Measurements from ENCODE around the gene KIF6.

KIF6 gene

GRCh38 chr6:39714802-39715201 is 10.4 kb downstream of the KIF6 start:
- POLR2A ChIA-PET, result interaction anchor here (0.7 to 1.3 kb wide), 2 partner anchors 11 to 329 kb away, joined by 3 read pairs; partner anchors contain the start of gene KIF6
- CTCF ChIA-PET, result no interaction called here
- no peak for TF ChIP-seq CTBP1 (IDR thresholded peaks at IDR 0.05; ENCODE audit: borderline replicate concordance)
- no peak for TF ChIP-seq BHLHE40 (IDR thresholded peaks at IDR 0.05; ENCODE audit: borderline replicate concordance)
- no peak for TF ChIP-seq ARNT (IDR thresholded peaks at IDR 0.05)
- TF ChIP-seq L3MBTL2 (conservative IDR thresholded peaks at IDR 0.05), result no peak
- no peak for TF ChIP-seq FOXA1 (IDR thresholded peaks at IDR 0.05)
- no peak for TF ChIP-seq FOXK2 (IDR thresholded peaks at IDR 0.05)
- no peak for TF ChIP-seq ZNF384 (IDR thresholded peaks at IDR 0.05)
- TF ChIP-seq HDGF (IDR thresholded peaks at IDR 0.05; ENCODE audit: borderline replicate concordance), result no peak
- no peak for TF ChIP-seq LEF1 (IDR thresholded peaks at IDR 0.05; ENCODE audit: borderline replicate concordance)
- TF ChIP-seq SP1 (IDR thresholded peaks at IDR 0.05), result no peak
- TF ChIP-seq, protein P1, sequence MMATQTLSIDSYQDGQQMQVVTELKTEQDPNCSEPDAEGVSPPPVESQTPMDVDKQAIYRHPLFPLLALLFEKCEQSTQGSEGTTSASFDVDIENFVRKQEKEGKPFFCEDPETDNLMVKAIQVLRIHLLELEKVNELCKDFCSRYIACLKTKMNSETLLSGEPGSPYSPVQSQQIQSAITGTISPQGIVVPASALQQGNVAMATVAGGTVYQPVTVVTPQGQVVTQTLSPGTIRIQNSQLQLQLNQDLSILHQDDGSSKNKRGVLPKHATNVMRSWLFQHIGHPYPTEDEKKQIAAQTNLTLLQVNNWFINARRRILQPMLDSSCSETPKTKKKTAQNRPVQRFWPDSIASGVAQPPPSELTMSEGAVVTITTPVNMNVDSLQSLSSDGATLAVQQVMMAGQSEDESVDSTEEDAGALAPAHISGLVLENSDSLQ (IDR thresholded peaks at IDR 0.05), result no peak
- no peak for TF ChIP-seq SUZ12 (IDR thresholded peaks at IDR 0.05)
- TF ChIP-seq NFRKB (IDR thresholded peaks at IDR 0.05), result no peak
- TF ChIP-seq ELF4 (IDR thresholded peaks at IDR 0.05), result no peak
- TF ChIP-seq TARDBP (IDR thresholded peaks at IDR 0.05), result no peak
- DNase-seq (ENCODE audit: extremely low spot score), result no peak

- ChIA-PET POLR2A (interaction anchor here (1.0 kb wide), 1 partner anchor 13 kb away, joined by 3 read pairs; no protein-coding TSS in a partner anchor), CTCF (no interaction called here)
- no peak for DNase-seq (ENCODE audit: extremely low spot score)
- no peak for TF ChIP-seq FOXM1 (IDR thresholded peaks at IDR 0.05; ENCODE audit: borderline replicate concordance)
- TF ChIP-seq TARDBP (IDR thresholded peaks at IDR 0.05), result no peak
- no peak for TF ChIP-seq FOXA1 (IDR thresholded peaks at IDR 0.05)
- no peak for TF ChIP-seq CTBP1 (IDR thresholded peaks at IDR 0.05; ENCODE audit: borderline replicate concordance)
- TF ChIP-seq L3MBTL2 (conservative IDR thresholded peaks at IDR 0.05), result no peak
- no peak for TF ChIP-seq LEF1 (IDR thresholded peaks at IDR 0.05; ENCODE audit: borderline replicate concordance)
- TF ChIP-seq, protein P1 (IDR thresholded peaks at IDR 0.05), result no peak
Observed at GRCh38 chr6:39707962-39708683, 17.1 kb downstream of the KIF6 start.

DNA sequence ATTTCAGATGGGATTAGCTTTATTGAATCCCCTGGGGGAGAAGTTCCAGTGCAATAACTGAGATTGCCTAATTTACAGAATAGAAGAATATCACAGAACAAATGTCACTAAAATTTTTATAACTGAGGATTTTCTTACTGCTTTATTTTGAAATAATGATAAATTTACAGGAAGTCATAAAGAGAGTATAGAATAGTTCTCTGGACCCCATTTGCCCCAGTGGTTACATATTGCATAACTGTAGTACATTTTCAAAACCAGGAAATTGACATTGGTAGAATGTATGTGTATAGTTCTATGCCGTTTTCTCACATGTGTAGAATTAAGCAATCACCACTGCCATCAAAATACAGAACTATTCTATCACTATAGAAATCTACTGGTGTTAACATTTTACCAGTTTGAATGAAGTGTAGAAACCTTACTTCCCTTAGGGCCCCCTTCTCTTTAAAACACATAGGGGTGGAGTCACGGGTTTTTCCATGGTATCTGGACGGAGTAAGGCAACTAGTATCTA is 18.3 kb downstream of the KIF6 start:
- POLR2A ChIA-PET, result no interaction called here
- no peak for DNase-seq (ENCODE audit: extremely low spot score)
- CTCF ChIA-PET, result no interaction called here
- TF ChIP-seq CTBP1 (IDR thresholded peaks at IDR 0.05; ENCODE audit: borderline replicate concordance) (no peak), TARDBP (IDR thresholded peaks at IDR 0.05) (no peak), L3MBTL2 (conservative IDR thresholded peaks at IDR 0.05) (no peak), SP1 (IDR thresholded peaks at IDR 0.05) (no peak), LEF1 (IDR thresholded peaks at IDR 0.05; ENCODE audit: borderline replicate concordance) (no peak), FOXK2 (IDR thresholded peaks at IDR 0.05) (no peak), FOXA1 (IDR thresholded peaks at IDR 0.05) (no peak), ZNF384 (IDR thresholded peaks at IDR 0.05) (no peak), SUZ12 (IDR thresholded peaks at IDR 0.05) (no peak), BHLHE40 (IDR thresholded peaks at IDR 0.05; ENCODE audit: borderline replicate concordance) (no peak), ELF4 (IDR thresholded peaks at IDR 0.05) (no peak), HDGF (IDR thresholded peaks at IDR 0.05; ENCODE audit: borderline replicate concordance) (no peak)
- TF ChIP-seq, protein P1 (IDR thresholded peaks at IDR 0.05), result no peak

DNA sequence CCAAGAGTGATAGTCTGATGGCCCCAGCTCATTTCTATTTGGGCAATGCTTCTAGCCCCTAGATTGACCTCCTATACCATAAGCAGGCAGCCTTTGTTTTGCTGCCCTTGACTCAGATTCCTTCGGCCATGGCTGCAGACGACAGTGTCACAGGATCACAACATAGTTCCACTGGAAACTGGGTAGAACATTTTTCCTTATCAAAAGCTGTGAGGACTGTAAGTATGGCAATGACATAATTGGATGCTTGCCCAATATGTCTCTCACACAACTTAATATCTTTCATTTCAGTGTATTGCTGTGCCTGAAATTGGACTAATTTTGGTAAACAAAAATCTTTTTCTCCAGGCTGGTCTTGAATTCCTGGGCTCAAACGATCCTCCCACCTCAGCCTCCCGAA is 22.9 kb downstream of the KIF6 start:
- ChIA-PET POLR2A (no interaction called here), CTCF (no interaction called here)
- DNase-seq (ENCODE audit: extremely low spot score), result no peak
- TF ChIP-seq HDGF (IDR thresholded peaks at IDR 0.05; ENCODE audit: borderline replicate concordance) (no peak), FOXA1 (IDR thresholded peaks at IDR 0.05) (no peak), LEF1 (IDR thresholded peaks at IDR 0.05; ENCODE audit: borderline replicate concordance) (no peak), SUZ12 (IDR thresholded peaks at IDR 0.05) (no peak), ELF4 (IDR thresholded peaks at IDR 0.05) (no peak), FOXK2 (IDR thresholded peaks at IDR 0.05) (no peak), FOXM1 (IDR thresholded peaks at IDR 0.05; ENCODE audit: borderline replicate concordance) (no peak)

DNA sequence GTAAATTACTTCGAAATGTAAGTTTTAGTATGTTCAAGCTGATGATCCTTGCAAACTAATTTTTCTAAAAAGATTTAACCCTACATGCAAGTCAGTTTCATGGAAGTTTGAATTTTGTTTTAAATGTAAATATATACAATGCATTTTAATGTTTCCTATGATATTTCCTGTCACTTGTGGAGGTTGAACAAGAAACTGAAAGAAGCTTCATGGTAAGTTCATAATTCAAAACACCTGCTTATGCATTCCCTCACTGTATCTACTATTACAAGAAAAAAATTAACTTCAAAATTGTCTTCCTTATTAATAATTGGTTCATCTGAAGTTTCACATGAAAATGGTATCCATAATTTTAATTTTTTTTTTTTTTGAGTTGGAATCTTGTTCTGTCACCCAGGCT is 24.8 kb downstream of the KIF6 start:
- DNase-seq (ENCODE audit: extremely low spot score), result no peak
- TF ChIP-seq ZNF384 (IDR thresholded peaks at IDR 0.05) (no peak), FOXK2 (IDR thresholded peaks at IDR 0.05) (no peak), BHLHE40 (IDR thresholded peaks at IDR 0.05; ENCODE audit: borderline replicate concordance) (no peak), SP1 (IDR thresholded peaks at IDR 0.05) (no peak), ARNT (IDR thresholded peaks at IDR 0.05) (no peak), CTBP1 (IDR thresholded peaks at IDR 0.05; ENCODE audit: borderline replicate concordance) (no peak), NFRKB (IDR thresholded peaks at IDR 0.05) (no peak), TARDBP (IDR thresholded peaks at IDR 0.05) (no peak), LEF1 (IDR thresholded peaks at IDR 0.05; ENCODE audit: borderline replicate concordance) (no peak), ELF4 (IDR thresholded peaks at IDR 0.05) (no peak), SUZ12 (IDR thresholded peaks at IDR 0.05) (no peak), FOXA1 (IDR thresholded peaks at IDR 0.05) (no peak), FOXM1 (IDR thresholded peaks at IDR 0.05; ENCODE audit: borderline replicate concordance) (no peak), L3MBTL2 (conservative IDR thresholded peaks at IDR 0.05) (no peak), HDGF (IDR thresholded peaks at IDR 0.05; ENCODE audit: borderline replicate concordance) (no peak)
- TF ChIP-seq, protein P1 (IDR thresholded peaks at IDR 0.05), result no peak
- POLR2A ChIA-PET, result no interaction called here
- CTCF ChIA-PET, result no interaction called here
